Measurements from ENCODE around the gene INTS4.

DNA sequence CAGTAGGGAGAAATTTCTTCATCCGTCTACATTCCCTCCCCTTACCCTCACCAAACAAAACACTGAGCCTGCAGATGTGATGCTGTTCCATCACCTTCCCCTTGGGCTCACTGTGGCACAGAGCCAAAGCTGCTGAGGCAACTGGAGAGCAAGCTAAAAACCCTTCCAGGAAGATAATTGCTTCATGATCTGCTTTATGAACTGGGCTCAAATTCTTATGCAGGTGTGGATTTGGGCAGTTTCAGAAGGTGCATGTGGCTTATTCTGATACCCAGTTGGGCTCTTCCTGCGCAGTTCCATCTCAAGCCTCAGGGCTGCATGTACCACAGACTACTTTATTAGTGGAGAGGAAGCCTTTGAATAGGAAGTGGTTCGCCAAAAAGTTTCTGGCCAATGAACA, 115.2 kb downstream of the INTS4 start:
- TF ChIP-seq, protein P1, sequence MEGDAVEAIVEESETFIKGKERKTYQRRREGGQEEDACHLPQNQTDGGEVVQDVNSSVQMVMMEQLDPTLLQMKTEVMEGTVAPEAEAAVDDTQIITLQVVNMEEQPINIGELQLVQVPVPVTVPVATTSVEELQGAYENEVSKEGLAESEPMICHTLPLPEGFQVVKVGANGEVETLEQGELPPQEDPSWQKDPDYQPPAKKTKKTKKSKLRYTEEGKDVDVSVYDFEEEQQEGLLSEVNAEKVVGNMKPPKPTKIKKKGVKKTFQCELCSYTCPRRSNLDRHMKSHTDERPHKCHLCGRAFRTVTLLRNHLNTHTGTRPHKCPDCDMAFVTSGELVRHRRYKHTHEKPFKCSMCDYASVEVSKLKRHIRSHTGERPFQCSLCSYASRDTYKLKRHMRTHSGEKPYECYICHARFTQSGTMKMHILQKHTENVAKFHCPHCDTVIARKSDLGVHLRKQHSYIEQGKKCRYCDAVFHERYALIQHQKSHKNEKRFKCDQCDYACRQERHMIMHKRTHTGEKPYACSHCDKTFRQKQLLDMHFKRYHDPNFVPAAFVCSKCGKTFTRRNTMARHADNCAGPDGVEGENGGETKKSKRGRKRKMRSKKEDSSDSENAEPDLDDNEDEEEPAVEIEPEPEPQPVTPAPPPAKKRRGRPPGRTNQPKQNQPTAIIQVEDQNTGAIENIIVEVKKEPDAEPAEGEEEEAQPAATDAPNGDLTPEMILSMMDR (optimal IDR thresholded peaks at IDR 0.05 in 1 of 3, IDR thresholded peaks at IDR 0.05 in 1 of 3, conservative IDR thresholded peaks at IDR 0.05 in 1 of 3; ENCODE audit: extremely low read depth in 1 of 3, insufficient read depth in 2 of 3, low read length in 3 of 3): peak in 2 of 3 experiments; percentile 2 to 7
- no peak for TF ChIP-seq EZH2 (IDR thresholded peaks at IDR 0.05; ENCODE audit: low read length)
